Aorta (tissue), 4 donors: ENCODE results near the gene APLF. TPM values are rescaled to one million over a fixed set of nuclear protein-coding genes. Genes with fewer than 3 reads are reported as not detected.

Experiments
- polyA plus RNA-seq, 2 donors: library from polyadenylated mRNA; stranded (reverse); fragments of 200-250 nt; gene quantifications; one replicate each; pipeline ENCODE4 v1.2.3, GENCODE V29; 2013
- total RNA-seq, 2 donors: library from RNA; stranded (reverse); fragmentation: NEBNext Ultra II Directional; extraction: Animal tissue kit (Norgen Biotek cat#: 25700); gene quantifications; one replicate each; pipeline ENCODE4 v1.2.1, GENCODE V29; 2021
- donor health status: healthy with polysubstance abuse.
- donor health status: Bipolar disorder and iron deficiency.
- donor health status: DM: no; HTN: no; CAD: no.
- donor health status: DM: yes; HTN: yes; CAD: no.

APLF gene
- total and polyA plus RNA-seq, 4 donors, result 1.3 to 8.7 (median 4.6) TPM

Other genes with a start within 250 kb of the APLF start
- 10 to 100 TPM; 50.4 to 51.0 TPM for gene PPP3R1, start 215.1 kb upstream of the APLF start, total RNA-seq
- gene PPP3R1, start 215.1 kb upstream of the APLF start, polyA plus RNA-seq, result 10 to 100 TPM; 16.6 to 22.5 TPM
- 10 to 100 TPM; 31.7 to 40.7 TPM for gene CNRIP1, start 147.6 kb upstream of the APLF start, total RNA-seq
- gene CNRIP1, start 147.6 kb upstream of the APLF start, polyA plus RNA-seq, result 10 to 100 TPM; 24.8 to 28.2 TPM
- gene PLEK, start 102.3 kb upstream of the APLF start, total RNA-seq, result 10 to 100 TPM; 14.6 to 32.9 TPM
- 10 to 100 TPM in 1 of 2 donors, 1 to 10 TPM in 1; 3.3 to 12.3 TPM for gene PLEK, start 102.3 kb upstream of the APLF start, polyA plus RNA-seq
- gene FBXO48, start 291 bp upstream of the APLF start, total RNA-seq, result 1 to 10 TPM; 1.0 to 1.5 TPM
- 1 to 10 TPM in 1 of 2 donors, under 1 TPM in 1; 0.43 to 1.1 TPM for gene FBXO48, start 291 bp upstream of the APLF start, polyA plus RNA-seq
- gene PROKR1, start 176.0 kb downstream of the APLF start, total RNA-seq, result not detected
- not detected for gene PROKR1, start 176.0 kb downstream of the APLF start, polyA plus RNA-seq